ENCODE results near the gene ARV1.
"Not testable (repeated sequence)": the region's sequence is repeated elsewhere in the genome, so short reads cannot be mapped to it uniquely, and the experiment has no call there.

ARV1 gene

GRCh38 chr1:230976825-230977747 lies 1.8 kb upstream of the ARV1 start:
- no peak for DNase-seq (ENCODE audit: low read depth in 2 of 2)

GRCh38 chr1:230977761-230978490 lies 968 bp upstream of the ARV1 start:
- peak in 1 of 2 donors; percentile 31 for DNase-seq (ENCODE audit: low read depth in 2 of 2)

- DNase-seq (ENCODE audit: low read depth in 2 of 2): no peak
Measured at GRCh38 chr1:230979389-230979716, 459 bp downstream of the ARV1 start.

GRCh38 chr1:230979952-230980351 lies 1.1 kb downstream of the ARV1 start:
- no peak for DNase-seq (ENCODE audit: low read depth in 2 of 2)

- DNase-seq (ENCODE audit: low read depth in 2 of 2): no peak
Measured at GRCh38 chr1:230982696-230983095, 3.8 kb downstream of the ARV1 start.

- no peak for DNase-seq (ENCODE audit: low read depth in 2 of 2)
Measured at GRCh38 chr1:230983811-230984210, 4.9 kb downstream of the ARV1 start.

GRCh38 chr1:230984622-230985515 lies 6.0 kb downstream of the ARV1 start:
- not testable (repeated sequence) for DNase-seq (ENCODE audit: low read depth in 2 of 2)

- no peak for DNase-seq (ENCODE audit: low read depth in 2 of 2)
Measured at GRCh38 chr1:230985711-230986110, 6.8 kb downstream of the ARV1 start.

GRCh38 chr1:230986976-230987375 lies 8.1 kb downstream of the ARV1 start:
- DNase-seq (ENCODE audit: low read depth in 2 of 2): no peak

- DNase-seq (ENCODE audit: low read depth in 2 of 2): no peak
Measured at GRCh38 chr1:230987448-230987847, 8.6 kb downstream of the ARV1 start.

- DNase-seq (ENCODE audit: low read depth in 2 of 2): no peak
Measured at GRCh38 chr1:230992100-230992774, 13.3 kb downstream of the ARV1 start.

GRCh38 chr1:230994860-230995259 lies 16.0 kb downstream of the ARV1 start:
- no peak for DNase-seq (ENCODE audit: low read depth in 2 of 2)

GRCh38 chr1:231000201-231000600 lies 21.3 kb downstream of the ARV1 start:
- DNase-seq (ENCODE audit: low read depth in 2 of 2): no peak

GRCh38 chr1:231000639-231001038 lies 21.7 kb downstream of the ARV1 start:
- no peak for DNase-seq (ENCODE audit: low read depth in 2 of 2)

GRCh38 chr1:231001892-231002291 lies 23.0 kb downstream of the ARV1 start:
- no peak for DNase-seq (ENCODE audit: low read depth in 2 of 2)

GRCh38 chr1:231007535-231007934 lies 28.6 kb downstream of the ARV1 start:
- DNase-seq (ENCODE audit: low read depth in 2 of 2): not testable (repeated sequence)

- no peak for DNase-seq (ENCODE audit: low read depth in 2 of 2)
Measured at GRCh38 chr1:231011360-231011759, 32.5 kb downstream of the ARV1 start.

- DNase-seq (ENCODE audit: low read depth in 2 of 2): no peak
Measured at GRCh38 chr1:231011963-231012362, 33.1 kb downstream of the ARV1 start.

GRCh38 chr1:231013391-231014015 lies 34.6 kb downstream of the ARV1 start:
- no peak for DNase-seq (ENCODE audit: low read depth in 2 of 2)

GRCh38 chr1:231016234-231016633 lies 37.3 kb downstream of the ARV1 start:
- DNase-seq (ENCODE audit: low read depth in 2 of 2): no peak

- DNase-seq (ENCODE audit: low read depth in 2 of 2): no peak
Measured at GRCh38 chr1:231016966-231017365, 38.1 kb downstream of the ARV1 start.

Measured in stimulated activated CD4-positive, alpha-beta T cell treated with anti-CD3 and anti-CD28 coated beads, Interleukin-1b, Interleukin-23, amount 100 ng/mL, for 4 hours (primary cell).